Spleen (tissue), 11 donors: ENCODE results near the gene CCDC194. TPM values are rescaled to one million over a fixed set of nuclear protein-coding genes. Genes with fewer than 3 reads are reported as not detected.
"Not testable (repeated sequence)": the region's sequence is repeated elsewhere in the genome, so short reads cannot be mapped to it uniquely, and the experiment has no call there.

ENCODE experiments used
- DNase-seq: peaks from one replicate; pipeline ENCODE4 v3.0.0-alpha.2; 2020
- H3K27ac ChIP-seq, 8 donors: fragments of 200-600 bp; sonication (generic) in 7 of 8; 1 replicate in 4 of 8; 2 replicates in 4 of 8; pipeline versions ENCODE4 v1.5.0 to v1.8.0; 2016 to 2021; ENCODE audit warnings: inconsistent platforms in 4 of 8, mild to moderate bottlenecking in 4 of 8, moderate library complexity in 1 of 8
- H3K27me3 ChIP-seq, 7 donors: fragments of 200-600 bp; sonication (generic) in 6 of 7; replicated peaks in 1 of 7; 1 replicate in 4 of 7; 2 replicates in 3 of 7; pipeline versions ENCODE4 v1.5.0 to v1.8.0; 2016 to 2021; ENCODE audit warnings: inconsistent platforms in 3 of 7, mild to moderate bottlenecking in 1 of 7
- H3K36me3 ChIP-seq, 6 donors: fragments of 200-600 bp; sonication (generic) in 5 of 6; 1 replicate in 4 of 6; 2 replicates in 2 of 6; pipeline versions ENCODE4 v1.5.0 to v1.8.0; 2016 to 2021; ENCODE audit warnings: inconsistent platforms in 2 of 6
- H3K4me1 ChIP-seq, 6 donors: fragments of 200-600 bp; sonication (generic) in 5 of 6; 1 replicate in 3 of 6; 2 replicates in 3 of 6; pipeline versions ENCODE4 v1.5.0 to v1.8.0; 2016 to 2021; ENCODE audit warnings: inconsistent platforms in 3 of 6
- H3K4me3 ChIP-seq, 8 donors: fragments of 200-600 bp; sonication (generic) in 7 of 8; 1 replicate in 4 of 8; 2 replicates in 4 of 8; pipeline versions ENCODE4 v1.5.0 to v1.8.0; 2016 to 2021; ENCODE audit warnings: inconsistent platforms in 4 of 8, mild to moderate bottlenecking in 4 of 8, moderate library complexity in 2 of 8
- H3K9me3 ChIP-seq, 8 donors: fragments of 200-600 bp; sonication (generic) in 7 of 8; 1 replicate in 4 of 8; 2 replicates in 4 of 8; pipeline versions ENCODE4 v1.5.0 to v1.8.0; 2016 to 2021; ENCODE audit warnings: inconsistent platforms in 4 of 8
- CTCF ChIP-seq, 11 experiments: fragments of 200-600 bp in 7 of 11; fragments of 450-650 bp in 4 of 11; sonication (generic) in 4 of 11; IDR thresholded peaks in 8 of 11; conservative IDR thresholded peaks in 3 of 11; 1 replicate in 7 of 11; 2 replicates in 4 of 11; pipeline versions ENCODE4 v1.4.0 to v1.8.0; 2016 to 2021; ENCODE audit warnings: antibody characterized with exemption in 11 of 11, inconsistent platforms in 4 of 11, mild to moderate bottlenecking in 1 of 11
- POLR2A ChIP-seq, 3 donors: fragments of 450-650 bp; IDR thresholded peaks; one replicate each; pipeline ENCODE4 v1.5.1; 2017; ENCODE audit warnings: antibody characterized with exemption in 3 of 3, mild to moderate bottlenecking in 1 of 3
- POLR2AphosphoS5 ChIP-seq, 3 donors: sonication (generic); formaldehyde crosslinking; IDR thresholded peaks; one replicate each; pipeline ENCODE4 v1.5.1; 2017; ENCODE audit warnings: antibody characterized with exemption in 3 of 3
- WGBS, 5 donors: extraction: QIAGEN DNeasy Blood & Tissue Kit in 3 of 5; methylation state at CpG; one replicate each; pipeline versions ENCODE4 v1.1.5 to v1.1.7; 2013 to 2018; 5-methylcytosine and 5-hydroxymethylcytosine counted together
- intact Hi-C: fragments of 100-400 bp; cut with DNase I; formaldehyde crosslinking; loops from one replicate; pipeline ENCODE4 v1.15.0; 2023; ENCODE audit warnings: low total_unique reads
- polyA plus RNA-seq, 3 donors: library from polyadenylated mRNA; stranded (reverse); fragments of 200-250 nt; gene quantifications; one replicate each; pipeline ENCODE4 v1.2.1, GENCODE V29; 2013
- total RNA-seq, 7 donors: library from RNA; depleted of rRNA in 3 of 7; stranded (reverse); fragments of >200 nt in 3 of 7; fragmentation: NEBNext Ultra II Directional in 4 of 7; extraction: Animal tissue kit (Norgen Biotek cat#: 25700) in 4 of 7; gene quantifications; one replicate each; pipeline versions ENCODE4 v1.1.0 to v1.2.1, GENCODE V29; 2016 to 2021
- donor health status: healthy with polysubstance abuse.
- donor health status: DM: no; HTN: no; CAD: no; lungs with moderate emphysema.
- donor health status: DM: no; HTN: no; CAD: no.
- donor health status: Bipolar disorder and iron deficiency.
- donor health status: healthy.
- donor health status: DM: no; HTN: no; CAD: no.
- donor health status: DM: yes; HTN: yes; CAD: no.

Gene CCDC194
- total and polyA plus RNA-seq, 10 donors: 0.13 to 2.2 (median 1.4) TPM; not detected in 1

GRCh38 chr19:17378271-17378670 is 15.7 kb downstream of the CCDC194 start:
- Histone ChIP-seq H3K4me1 (peaks cover 16 to 71% (median 38%) of the 10 kb centered on the region in 6 donors), H3K27ac (peak overlapping the region in 5 of 8 donors; percentile 42 to 81 (median 67)), H3K27me3 (peaks cover 0 to 32% (median 4%) of the 10 kb centered on the region in 7 donors), H3K36me3 (no peaks in the 10 kb centered on the region), H3K9me3 (peaks cover 0 to 5% (median 0%) of the 10 kb centered on the region in 8 donors), H3K4me3 (no peak overlapping the region)
- 26 to 41% (median 33%) methylated on average over 10 to 13 of the region's 13 CpGs for WGBS, 5 donors
- no peak for TF ChIP-seq CTCF (IDR thresholded peaks at IDR 0.05 in 8 of 11, conservative IDR thresholded peaks at IDR 0.05 in 3 of 11)
- no peak for TF ChIP-seq POLR2AphosphoS5 (IDR thresholded peaks at IDR 0.05)
- no peak for TF ChIP-seq POLR2A (IDR thresholded peaks at IDR 0.05)
- DNase-seq: no peak
- intact Hi-C loops: no loop called here

GRCh38 chr19:17376935-17377600 is 16.9 kb downstream of the CCDC194 start, which contains the start of gene PLVAP:
Gene PLVAP, minus strand, starts transcription at chr19:17377342. Its CDS starts 54 bp downstream, at chr19:17377288.
- Histone ChIP-seq H3K9me3 (peaks cover 0 to 5% (median 0%) of the 10 kb centered on the region in 8 donors), H3K36me3 (no peaks in the 10 kb centered on the region), H3K4me1 (peaks cover 7 to 71% (median 29%) of the 10 kb centered on the region in 6 donors), H3K4me3 (peak within 1 kb of the TSS; percentile 15 to 76 (median 49)), H3K27me3 (peaks cover 0 to 34% (median 4%) of the 10 kb centered on the region in 7 donors), H3K27ac (peak within 1 kb of the TSS in 6 of 8 donors; percentile 47 to 81 (median 72))
- WGBS, 5 donors: 31 to 44% (median 37%) methylated on average over 34 to 39 of the region's 39 CpGs
- TF ChIP-seq POLR2AphosphoS5 (IDR thresholded peaks at IDR 0.05) (peak; percentile 89 to 96 (median 91)), CTCF (IDR thresholded peaks at IDR 0.05 in 8 of 11, conservative IDR thresholded peaks at IDR 0.05 in 3 of 11) (peak in 6 of 11 experiments; percentile 33 to 52 (median 40)), POLR2A (IDR thresholded peaks at IDR 0.05) (peak in 1 of 3 donors; percentile 80)
- peak; percentile 87 for DNase-seq
- intact Hi-C loops: no loop called here

- H3K9me3 ChIP-seq: no peaks in the 10 kb centered on the region
- H3K4me3 ChIP-seq: peak overlapping the region in 3 of 8 donors; percentile 7 to 69 (median 42)
- DNase-seq: no peak
- peaks cover 0 to 36% (median 0%) of the 10 kb centered on the region in 7 donors for H3K27me3 ChIP-seq
- peak overlapping the region in 7 of 8 donors; percentile 30 to 69 (median 56) for H3K27ac ChIP-seq
- 5 to 12% (median 8%) methylated on average over 8 of the region's 8 CpGs for WGBS, 5 donors
- H3K36me3 ChIP-seq: peaks cover 0 to 10% (median 4%) of the 10 kb centered on the region in 6 donors
- peaks cover 9 to 81% (median 36%) of the 10 kb centered on the region in 6 donors for H3K4me1 ChIP-seq
- intact Hi-C loops: no loop called here
- TF ChIP-seq POLR2A (IDR thresholded peaks at IDR 0.05) (no peak), CTCF (IDR thresholded peaks at IDR 0.05 in 8 of 11, conservative IDR thresholded peaks at IDR 0.05 in 3 of 11) (no peak), POLR2AphosphoS5 (IDR thresholded peaks at IDR 0.05) (no peak)
Observed at GRCh38 chr19:17370026-17370587, 23.9 kb downstream of the CCDC194 start.

GRCh38 chr19:17365361-17365760 is 28.6 kb downstream of the CCDC194 start:
- TF ChIP-seq POLR2A (IDR thresholded peaks at IDR 0.05) (no peak), CTCF (IDR thresholded peaks at IDR 0.05 in 8 of 11, conservative IDR thresholded peaks at IDR 0.05 in 3 of 11) (no peak), POLR2AphosphoS5 (IDR thresholded peaks at IDR 0.05) (peak in 1 of 3 donors; percentile 41)
- Histone ChIP-seq H3K4me1 (peaks cover 9 to 44% (median 26%) of the 10 kb centered on the region in 6 donors), H3K9me3 (no peaks in the 10 kb centered on the region), H3K36me3 (peaks cover 0 to 32% (median 5%) of the 10 kb centered on the region in 6 donors), H3K4me3 (no peak overlapping the region), H3K27me3 (peaks cover 0 to 36% (median 0%) of the 10 kb centered on the region in 7 donors), H3K27ac (no peak overlapping the region)
- 94 to 96% (median 95%) methylated on average over 20 to 22 of the region's 22 CpGs for WGBS, 5 donors
- intact Hi-C loops: no loop called here
- no peak for DNase-seq

GRCh38 chr19:17363852-17364605 is 30.0 kb downstream of the CCDC194 start:
- not testable (repeated sequence) for DNase-seq

More at GRCh38 chr19:17363852-17364605, 30.0 kb downstream of the CCDC194 start:
- WGBS, 5 donors: 81 to 89% (median 87%) methylated on average over 20 of the region's 20 CpGs
- intact Hi-C loops, H3K27ac ChIP-seq, H3K4me3 ChIP-seq, H3K9me3 ChIP-seq: not testable (repeated sequence)
- peaks cover 0 to 43% (median 5%) of the 10 kb centered on the region in 6 donors for H3K36me3 ChIP-seq
- H3K27me3 ChIP-seq: peaks cover 0 to 36% (median 0%) of the 10 kb centered on the region in 7 donors
- H3K4me1 ChIP-seq: peaks cover 2 to 44% (median 18%) of the 10 kb centered on the region in 6 donors
